Vagina (tissue), 2 donors: ENCODE measurements around the gene SEZ6L.

Experiments
- POLR2AphosphoS5 ChIP-seq, 2 donors: sonication (generic); formaldehyde crosslinking; IDR thresholded peaks; one replicate each; pipeline ENCODE4 v1.9.0; 2017; ENCODE audit warnings: antibody characterized with exemption in 2 of 2, mild to moderate bottlenecking in 2 of 2, low read depth in 1 of 2; ENCODE audit not compliant: insufficient read depth in 1 of 2
- TF ChIP-seq, protein P1 (sequence below), 3 experiments: fragments of 450-650 bp in 2 of 3; fragments of 200-600 bp in 1 of 3; sonication (generic) in 1 of 3; IDR thresholded peaks; one replicate each; pipeline ENCODE4 v1.5.1; 2017 to 2019; ENCODE audit warnings: antibody characterized with exemption in 3 of 3, mild to moderate bottlenecking in 2 of 3, moderate library complexity in 2 of 3

DNA sequence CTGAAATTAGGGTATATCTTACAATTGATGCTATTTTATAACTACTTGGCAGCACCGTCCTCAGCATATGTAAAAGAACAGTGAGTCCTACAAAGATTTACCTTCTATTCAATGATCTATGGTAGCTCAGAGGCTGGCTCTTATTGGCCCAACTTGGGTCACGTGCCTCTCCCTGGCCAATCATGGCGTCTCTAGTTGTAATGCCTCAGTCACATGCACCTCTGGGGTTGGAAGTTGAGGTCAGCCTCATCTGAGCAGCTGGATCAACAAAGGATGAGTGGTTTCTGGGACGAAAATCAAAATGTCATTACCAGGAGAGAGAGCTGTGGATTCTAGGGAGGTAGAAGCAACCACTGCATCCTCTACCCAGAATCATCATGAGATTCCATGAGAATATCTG is 236.9 kb downstream of the SEZ6L start:
- TF ChIP-seq, protein P1, sequence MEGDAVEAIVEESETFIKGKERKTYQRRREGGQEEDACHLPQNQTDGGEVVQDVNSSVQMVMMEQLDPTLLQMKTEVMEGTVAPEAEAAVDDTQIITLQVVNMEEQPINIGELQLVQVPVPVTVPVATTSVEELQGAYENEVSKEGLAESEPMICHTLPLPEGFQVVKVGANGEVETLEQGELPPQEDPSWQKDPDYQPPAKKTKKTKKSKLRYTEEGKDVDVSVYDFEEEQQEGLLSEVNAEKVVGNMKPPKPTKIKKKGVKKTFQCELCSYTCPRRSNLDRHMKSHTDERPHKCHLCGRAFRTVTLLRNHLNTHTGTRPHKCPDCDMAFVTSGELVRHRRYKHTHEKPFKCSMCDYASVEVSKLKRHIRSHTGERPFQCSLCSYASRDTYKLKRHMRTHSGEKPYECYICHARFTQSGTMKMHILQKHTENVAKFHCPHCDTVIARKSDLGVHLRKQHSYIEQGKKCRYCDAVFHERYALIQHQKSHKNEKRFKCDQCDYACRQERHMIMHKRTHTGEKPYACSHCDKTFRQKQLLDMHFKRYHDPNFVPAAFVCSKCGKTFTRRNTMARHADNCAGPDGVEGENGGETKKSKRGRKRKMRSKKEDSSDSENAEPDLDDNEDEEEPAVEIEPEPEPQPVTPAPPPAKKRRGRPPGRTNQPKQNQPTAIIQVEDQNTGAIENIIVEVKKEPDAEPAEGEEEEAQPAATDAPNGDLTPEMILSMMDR (IDR thresholded peaks at IDR 0.05) = no peak
- TF ChIP-seq POLR2AphosphoS5 (IDR thresholded peaks at IDR 0.05; ENCODE audit: insufficient read depth in 1 of 2, low read depth in 1 of 2) = no peak
